ENCODE data around the gene RASGRP2. TPM values are rescaled to one million over a fixed set of nuclear protein-coding genes. Genes with fewer than 3 reads are reported as not detected.

The RASGRP2 gene
- total RNA-seq, 1 donor from 2014 or later, result 30.8 TPM

GRCh38 chr11:64687204-64687603 lies 56.7 kb downstream of the RASGRP2 start:
- DNase-seq (ENCODE audit: low spot score), result no peak
- intact Hi-C loops (cut with DNase I), result no loop called here

- intact Hi-C loops (cut with DNase I), result no loop called here
- DNase-seq (ENCODE audit: low spot score), result no peak
These were observed 57.3 kb downstream of the RASGRP2 start for GRCh38 chr11:64686466-64687170.

- intact Hi-C loops (cut with DNase I), result no loop called here
These were observed 58.4 kb downstream of the RASGRP2 start for GRCh38 chr11:64685536-64685935.

GRCh38 chr11:64684357-64684756 lies 59.6 kb downstream of the RASGRP2 start:
- no peak for DNase-seq (ENCODE audit: low spot score)
- intact Hi-C loops (cut with DNase I), result no loop called here

More at GRCh38 chr11:64685536-64685935, 58.4 kb downstream of the RASGRP2 start:
- no peak for DNase-seq (ENCODE audit: low spot score)

GRCh38 chr11:64681171-64681570 lies 62.8 kb downstream of the RASGRP2 start:
- no peak for DNase-seq (ENCODE audit: low spot score)
- intact Hi-C loops (cut with DNase I), result no loop called here

GRCh38 chr11:64679846-64680245 lies 64.1 kb downstream of the RASGRP2 start:
- intact Hi-C loops (cut with DNase I), result no loop called here
- no peak for DNase-seq (ENCODE audit: low spot score)

GRCh38 chr11:64677441-64678023 lies 66.4 kb downstream of the RASGRP2 start:
- intact Hi-C loops (cut with DNase I), result no loop called here
- no peak for DNase-seq (ENCODE audit: low spot score)

Other genes with a start within 250 kb of the RASGRP2 start
- gene SLC22A11, start 188.2 kb downstream of the RASGRP2 start, total RNA-seq, result not detected
- gene SLC22A12, start 152.9 kb downstream of the RASGRP2 start, total RNA-seq, result not detected
- gene NRXN2, start 20.9 kb downstream of the RASGRP2 start, total RNA-seq, result 3.5 TPM
- gene PYGM, start 15.8 kb upstream of the RASGRP2 start, total RNA-seq, result 42.5 TPM
- 175 TPM for gene SF1, start 34.4 kb upstream of the RASGRP2 start, total RNA-seq
- 6.7 TPM for gene MAP4K2, start 59.1 kb upstream of the RASGRP2 start, total RNA-seq
- 8.6 TPM for gene MEN1, start 66.4 kb upstream of the RASGRP2 start, total RNA-seq
- 1.2 TPM for gene CDC42BPG, start 100.5 kb upstream of the RASGRP2 start, total RNA-seq
- 50.9 TPM for gene EHD1, start 134.5 kb upstream of the RASGRP2 start, total RNA-seq
- gene ATG2A, start 173.1 kb upstream of the RASGRP2 start, total RNA-seq, result 14.6 TPM
- gene PPP2R5B, start 180.5 kb upstream of the RASGRP2 start, total RNA-seq, result 24.9 TPM
- gene GPHA2, start 191.8 kb upstream of the RASGRP2 start, total RNA-seq, result not detected
- gene MAJIN, start 228.0 kb upstream of the RASGRP2 start, total RNA-seq, result not detected

All from cardiac septum (tissue), 1 donor.